Bronchial epithelial cell (primary cell): Measurements from ENCODE around the gene KPTN. TPM values are rescaled to one million over a fixed set of nuclear protein-coding genes. Genes with fewer than 3 reads are reported as not detected.

ENCODE experiments used
- DNase-seq: peaks from one replicate; pipeline ENCODE4 v3.0.0-alpha.2; 2010; ENCODE audit warnings: low read depth
- FAIRE-seq: peaks from 2 replicates; lab custom pipeline; 2011; peaks lifted over from hg19 to GRCh38; lab: Jason Lieb, UNC
- H3K27me3 ChIP-seq: 2 replicates; pipeline ENCODE4 v1.5.1; 2011; ENCODE audit warnings: low read length; ENCODE audit not compliant: control insufficient read depth, insufficient read depth
- H3K36me3 ChIP-seq: 2 replicates; pipeline ENCODE4 v1.5.1; 2011; ENCODE audit warnings: low read length; ENCODE audit not compliant: control insufficient read depth, insufficient read depth
- H3K4me3 ChIP-seq: 2 replicates; pipeline ENCODE4 v1.5.1; 2011; ENCODE audit warnings: mild to moderate bottlenecking, low read depth, low read length, control low read depth
- CTCF ChIP-seq: IDR thresholded peaks from 2 replicates; pipeline ENCODE4 v1.5.1; 2011; ENCODE audit warnings: mild to moderate bottlenecking, moderate library complexity, low read length, control low read depth, inconsistent platforms; ENCODE audit not compliant: insufficient read depth, severe bottlenecking
- total RNA-seq: library from RNA; depleted of rRNA; stranded (reverse); fragments of >200 nt; gene quantifications from 2 replicates; pipeline ENCODE4 v1.2.1, GENCODE V29; 2014

Gene KPTN
- total RNA-seq, 1 donor from 2014 or later = 2.1 TPM

- H3K27me3 ChIP-seq = peaks cover 27% of the 10 kb centered on the region
- no peaks in the 10 kb centered on the region for H3K36me3 ChIP-seq
- TF ChIP-seq CTCF = no peak
- H3K4me3 ChIP-seq = no peak overlapping the region
- DNase-seq = no peak
- no peak for FAIRE-seq
These were observed 14.7 kb downstream of the KPTN start for GRCh38 chr19:47469363-47469700.

GRCh38 chr19:47467914-47468313 lies 16.1 kb downstream of the KPTN start:
- Histone ChIP-seq H3K4me3 (no peak overlapping the region), H3K27me3 (peaks cover 29% of the 10 kb centered on the region), H3K36me3 (no peaks in the 10 kb centered on the region)
- FAIRE-seq = no peak
- no peak for DNase-seq
- no peak for TF ChIP-seq CTCF

- H3K27me3 ChIP-seq = peaks cover 26% of the 10 kb centered on the region
These were observed 18.1 kb downstream of the KPTN start for GRCh38 chr19:47465957-47466356.

GRCh38 chr19:47464675-47465419 lies 19.2 kb downstream of the KPTN start:
- H3K36me3 ChIP-seq = no peaks in the 10 kb centered on the region
- FAIRE-seq (no peak), DNase-seq (no peak)
- H3K27me3 ChIP-seq = peaks cover 16% of the 10 kb centered on the region
- no peak for TF ChIP-seq CTCF
- no peak overlapping the region for H3K4me3 ChIP-seq

More at GRCh38 chr19:47465957-47466356, 18.1 kb downstream of the KPTN start:
- DNase-seq = no peak
- Histone ChIP-seq H3K36me3 (no peaks in the 10 kb centered on the region), H3K4me3 (no peak overlapping the region)
- no peak for FAIRE-seq
- no peak for TF ChIP-seq CTCF

GRCh38 chr19:47461876-47462275 lies 22.1 kb downstream of the KPTN start:
- peaks cover 16% of the 10 kb centered on the region for H3K27me3 ChIP-seq
- FAIRE-seq (no peak), DNase-seq (no peak)
- no peak for TF ChIP-seq CTCF
- H3K36me3 ChIP-seq = no peaks in the 10 kb centered on the region
- H3K4me3 ChIP-seq = no peak overlapping the region

GRCh38 chr19:47459477-47459876 lies 24.5 kb downstream of the KPTN start:
- FAIRE-seq = peak; percentile 97
- no peak for TF ChIP-seq CTCF
- H3K4me3 ChIP-seq = no peak overlapping the region
- H3K36me3 ChIP-seq = no peaks in the 10 kb centered on the region
- no peak for DNase-seq
- H3K27me3 ChIP-seq = peaks cover 23% of the 10 kb centered on the region
